ENCODE results near the gene PLSCR1.
"Not testable (repeated sequence)": the region's sequence is repeated elsewhere in the genome, so short reads cannot be mapped to it uniquely, and the experiment has no call there.

Gene PLSCR1

GRCh38 chr3:146532406-146532805 lies 12.0 kb downstream of the PLSCR1 start:
- TF ChIP-seq CTCF (IDR thresholded peaks at IDR 0.05; ENCODE audit: insufficient read depth, low read depth, low read length, missing control alignments), result no peak
- no peak for DNase-seq (ENCODE audit: low read depth)

GRCh38 chr3:146530609-146531008 lies 13.8 kb downstream of the PLSCR1 start:
- no peak for TF ChIP-seq CTCF (IDR thresholded peaks at IDR 0.05; ENCODE audit: insufficient read depth, low read depth, low read length, missing control alignments)
- DNase-seq (ENCODE audit: low read depth), result no peak
- H3K4me3 ChIP-seq (ENCODE audit: low read depth, low read length), result no peak overlapping the region

More at GRCh38 chr3:146532406-146532805, 12.0 kb downstream of the PLSCR1 start:
- no peak overlapping the region for H3K4me3 ChIP-seq (ENCODE audit: low read depth, low read length)

GRCh38 chr3:146529021-146529420 lies 15.4 kb downstream of the PLSCR1 start:
- DNase-seq (ENCODE audit: low read depth), result no peak
- no peak overlapping the region for H3K4me3 ChIP-seq (ENCODE audit: low read depth, low read length)
- no peak for TF ChIP-seq CTCF (IDR thresholded peaks at IDR 0.05; ENCODE audit: insufficient read depth, low read depth, low read length, missing control alignments)

- no peak for TF ChIP-seq CTCF (IDR thresholded peaks at IDR 0.05; ENCODE audit: insufficient read depth, low read depth, low read length, missing control alignments)
- no peak overlapping the region for H3K4me3 ChIP-seq (ENCODE audit: low read depth, low read length)
- DNase-seq (ENCODE audit: low read depth), result no peak
Measured at GRCh38 chr3:146524961-146525360, 19.4 kb downstream of the PLSCR1 start.

GRCh38 chr3:146523531-146523930 lies 20.9 kb downstream of the PLSCR1 start:
- H3K4me3 ChIP-seq (ENCODE audit: low read depth, low read length), result no peak overlapping the region
- DNase-seq (ENCODE audit: low read depth), result no peak
- no peak for TF ChIP-seq CTCF (IDR thresholded peaks at IDR 0.05; ENCODE audit: insufficient read depth, low read depth, low read length, missing control alignments)

GRCh38 chr3:146522174-146523158 lies 21.9 kb downstream of the PLSCR1 start:
- not testable (repeated sequence) for DNase-seq (ENCODE audit: low read depth)

GRCh38 chr3:146521394-146521793 lies 23.0 kb downstream of the PLSCR1 start:
- DNase-seq (ENCODE audit: low read depth), result no peak
- H3K4me3 ChIP-seq (ENCODE audit: low read depth, low read length), result no peak overlapping the region
- TF ChIP-seq CTCF (IDR thresholded peaks at IDR 0.05; ENCODE audit: insufficient read depth, low read depth, low read length, missing control alignments), result no peak

More at GRCh38 chr3:146522174-146523158, 21.9 kb downstream of the PLSCR1 start:
- H3K4me3 ChIP-seq (ENCODE audit: low read depth, low read length), result not testable (repeated sequence)

Measured in GM12865 (cell line).